ENCODE results near the gene FRY.

FRY gene

DNA sequence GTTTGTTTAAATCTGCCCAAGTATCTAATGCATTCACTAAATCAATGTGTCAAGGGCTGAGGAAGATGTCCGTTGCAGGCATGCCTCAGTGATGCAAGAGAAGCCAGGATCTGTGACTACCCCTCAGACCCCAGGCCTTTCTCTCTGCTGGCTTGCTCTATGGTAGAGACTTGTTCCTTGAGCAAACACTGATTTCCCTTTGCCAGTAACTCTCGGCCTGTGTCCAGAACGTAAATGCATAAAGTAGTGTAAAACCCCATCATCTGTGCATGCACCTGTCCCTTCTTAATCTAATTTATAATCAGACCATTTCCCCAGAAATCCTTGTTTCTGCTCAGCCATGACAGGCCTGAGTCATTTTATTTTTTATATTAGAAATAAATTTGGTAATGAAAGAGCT, 28.7 kb upstream of the FRY start:
- POLR2A ChIA-PET: no interaction called here
- CTCF ChIA-PET: no interaction called here
- TF ChIP-seq HDGF (IDR thresholded peaks at IDR 0.05; ENCODE audit: borderline replicate concordance) (no peak), SP1 (IDR thresholded peaks at IDR 0.05) (no peak), L3MBTL2 (conservative IDR thresholded peaks at IDR 0.05) (no peak), LEF1 (IDR thresholded peaks at IDR 0.05; ENCODE audit: borderline replicate concordance) (no peak), SUZ12 (IDR thresholded peaks at IDR 0.05) (no peak), BHLHE40 (IDR thresholded peaks at IDR 0.05; ENCODE audit: borderline replicate concordance) (no peak), ARNT (IDR thresholded peaks at IDR 0.05) (no peak), TARDBP (IDR thresholded peaks at IDR 0.05) (no peak), FOXA1 (IDR thresholded peaks at IDR 0.05) (no peak), PKNOX1 (IDR thresholded peaks at IDR 0.05) (no peak), ELF4 (IDR thresholded peaks at IDR 0.05) (no peak)
- DNase-seq (ENCODE audit: extremely low spot score): no peak

DNA sequence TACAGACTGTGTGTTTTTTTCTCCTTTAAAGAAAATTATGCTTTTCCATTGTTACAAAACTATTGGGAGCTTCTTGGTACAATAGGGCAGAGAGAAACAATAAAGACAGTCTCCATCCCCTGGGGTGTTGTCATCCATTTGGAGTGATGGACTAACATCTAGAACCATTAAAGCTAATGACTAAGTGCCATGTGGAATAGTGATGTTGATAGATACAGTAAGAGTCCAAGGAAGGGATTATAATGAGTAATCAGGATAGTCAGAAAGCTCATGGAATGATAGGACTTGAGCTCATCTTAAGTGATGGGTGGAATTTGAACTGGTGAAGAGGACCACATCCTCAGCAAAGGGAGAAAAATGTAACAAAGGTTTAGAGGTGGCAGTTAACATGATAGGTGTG, 24.1 kb upstream of the FRY start:
- POLR2A ChIA-PET: no interaction called here
- CTCF ChIA-PET: interaction anchor here (0.5 to 0.6 kb wide), 2 partner anchors 8 to 15 kb away, joined by 3 read pairs; no protein-coding TSS in a partner anchor
- DNase-seq (ENCODE audit: extremely low spot score): no peak
- TF ChIP-seq FOXA1 (IDR thresholded peaks at IDR 0.05) (no peak), TARDBP (IDR thresholded peaks at IDR 0.05) (no peak), SUZ12 (IDR thresholded peaks at IDR 0.05) (no peak), FOXK2 (IDR thresholded peaks at IDR 0.05) (no peak), HDGF (IDR thresholded peaks at IDR 0.05; ENCODE audit: borderline replicate concordance) (no peak), NFRKB (IDR thresholded peaks at IDR 0.05) (no peak), BHLHE40 (IDR thresholded peaks at IDR 0.05; ENCODE audit: borderline replicate concordance) (no peak), LEF1 (IDR thresholded peaks at IDR 0.05; ENCODE audit: borderline replicate concordance) (no peak)

DNA sequence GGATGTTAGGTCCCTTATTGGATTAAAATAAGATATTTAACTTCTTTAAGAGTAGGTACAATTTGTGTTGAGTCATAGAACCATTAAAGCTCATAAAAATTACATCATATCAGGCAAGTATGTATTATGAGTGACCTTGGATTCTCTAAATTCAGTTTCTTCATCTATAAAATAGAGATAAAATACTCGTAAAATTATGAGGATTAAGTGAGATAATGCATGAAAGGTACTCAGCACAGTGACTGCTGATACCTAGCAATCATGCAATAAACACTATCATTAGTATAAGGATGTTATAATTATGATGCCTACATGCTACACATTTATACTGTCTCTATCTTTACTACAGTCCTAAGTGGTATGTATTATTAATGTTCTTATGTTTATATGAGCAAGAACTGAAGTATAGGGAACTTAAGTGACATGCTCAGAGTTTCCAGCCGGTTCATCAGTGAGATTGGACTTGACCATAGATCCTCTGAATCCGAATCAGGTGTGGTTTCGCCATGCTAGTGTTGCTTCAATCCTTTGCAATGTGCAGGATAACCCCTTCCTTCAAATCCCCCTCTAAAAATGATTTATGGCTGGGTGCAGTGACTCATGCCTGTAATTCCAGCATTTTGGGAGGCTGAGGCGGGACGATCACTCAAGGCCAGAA, 22.9 kb upstream of the FRY start:
- no peak for DNase-seq (ENCODE audit: extremely low spot score)
- ChIA-PET POLR2A (no interaction called here), CTCF (interaction anchor here (0.6 kb wide), 1 partner anchor 93 kb away, joined by 3 read pairs; no protein-coding TSS in a partner anchor)
- TF ChIP-seq PKNOX1 (IDR thresholded peaks at IDR 0.05) (0 out of 2 replicates have a peak, but pooled peaks have one; percentile 7), ZNF384 (IDR thresholded peaks at IDR 0.05) (no peak)

DNA sequence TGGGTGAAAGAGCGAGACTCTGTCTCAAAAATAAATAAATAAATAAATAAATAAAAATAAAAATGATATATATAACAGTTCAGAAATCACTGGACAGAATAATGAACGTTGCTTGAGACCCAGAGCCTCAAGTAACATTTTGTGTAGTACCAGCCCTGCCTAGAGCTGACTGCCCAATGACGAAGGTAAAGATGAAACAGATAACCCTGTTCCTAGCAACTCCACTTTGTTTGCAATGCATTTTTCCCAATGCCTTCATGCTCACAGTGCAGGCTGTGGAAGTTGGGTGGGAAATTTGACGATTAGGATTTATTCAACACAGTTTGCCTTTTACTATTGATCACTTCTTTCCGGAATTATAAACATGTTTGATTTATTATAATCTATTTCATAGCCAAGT, 22.2 kb upstream of the FRY start:
- DNase-seq (ENCODE audit: extremely low spot score): no peak
- POLR2A ChIA-PET: no interaction called here
- CTCF ChIA-PET: interaction anchor here (0.6 kb wide), 1 partner anchor 94 kb away, joined by 3 read pairs; no protein-coding TSS in a partner anchor
- no peak for TF ChIP-seq FOXK2 (IDR thresholded peaks at IDR 0.05)
- no peak for TF ChIP-seq ARNT (IDR thresholded peaks at IDR 0.05)
- TF ChIP-seq BHLHE40 (IDR thresholded peaks at IDR 0.05; ENCODE audit: borderline replicate concordance): no peak
- no peak for TF ChIP-seq HDGF (IDR thresholded peaks at IDR 0.05; ENCODE audit: borderline replicate concordance)
- TF ChIP-seq ELF4 (IDR thresholded peaks at IDR 0.05): no peak

DNA sequence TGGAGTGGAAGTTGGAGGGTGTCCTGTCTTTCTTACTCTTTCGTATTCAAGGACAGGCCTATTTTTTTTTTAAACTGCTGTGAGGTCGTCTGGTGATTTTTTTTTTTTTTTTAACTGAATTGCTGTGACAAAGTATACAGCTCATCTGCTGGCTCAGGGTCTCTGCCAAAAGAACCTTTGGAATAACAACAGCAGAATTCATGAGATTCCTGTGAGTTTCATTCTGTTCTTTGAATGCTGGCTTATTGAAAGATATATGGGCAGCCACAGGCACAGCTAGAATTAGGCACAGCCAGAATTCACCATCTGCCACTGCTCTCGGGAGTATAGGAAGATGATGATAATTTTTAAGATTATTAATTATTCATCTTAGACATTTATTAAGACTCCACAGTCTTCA, 21.4 kb upstream of the FRY start:
- DNase-seq (ENCODE audit: extremely low spot score): no peak
- TF ChIP-seq CTBP1 (IDR thresholded peaks at IDR 0.05; ENCODE audit: borderline replicate concordance) (no peak), BHLHE40 (IDR thresholded peaks at IDR 0.05; ENCODE audit: borderline replicate concordance) (no peak), L3MBTL2 (conservative IDR thresholded peaks at IDR 0.05) (no peak), ZNF384 (IDR thresholded peaks at IDR 0.05) (no peak), FOXM1 (IDR thresholded peaks at IDR 0.05; ENCODE audit: borderline replicate concordance) (no peak), SUZ12 (IDR thresholded peaks at IDR 0.05) (no peak), LEF1 (IDR thresholded peaks at IDR 0.05; ENCODE audit: borderline replicate concordance) (no peak), FOXA1 (IDR thresholded peaks at IDR 0.05) (no peak)
- ChIA-PET POLR2A (interaction anchor here (1.2 kb wide), 1 partner anchor 305 kb away, joined by 4 read pairs; the partner anchor contains the start of genes BRCA2 and ZAR1L), CTCF (no interaction called here)

DNA sequence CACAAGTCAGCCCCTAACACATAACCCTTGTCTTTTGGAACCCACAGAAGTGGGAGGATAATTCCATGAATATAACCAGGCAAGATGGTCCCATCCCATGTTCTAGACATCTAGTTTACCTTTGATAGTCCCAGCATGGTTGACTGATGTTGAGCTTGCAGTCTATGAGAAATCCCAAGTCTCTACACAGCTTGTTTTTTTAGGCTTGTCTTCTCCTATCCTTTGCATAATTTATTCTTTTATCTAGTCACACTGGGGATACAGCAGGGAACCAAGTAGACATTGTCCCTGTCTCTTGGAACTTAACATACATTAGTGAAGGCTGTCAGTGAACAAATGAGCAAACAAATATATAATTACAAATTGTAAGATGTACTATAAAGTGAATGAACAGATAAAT, 19.6 kb upstream of the FRY start:
- no peak for DNase-seq (ENCODE audit: extremely low spot score)
- ChIA-PET POLR2A (no interaction called here), CTCF (no interaction called here)
- TF ChIP-seq LEF1 (IDR thresholded peaks at IDR 0.05; ENCODE audit: borderline replicate concordance) (no peak), HDGF (IDR thresholded peaks at IDR 0.05; ENCODE audit: borderline replicate concordance) (no peak), TARDBP (IDR thresholded peaks at IDR 0.05) (no peak), ZNF384 (IDR thresholded peaks at IDR 0.05) (no peak), PKNOX1 (IDR thresholded peaks at IDR 0.05) (no peak), SUZ12 (IDR thresholded peaks at IDR 0.05) (no peak), SP1 (IDR thresholded peaks at IDR 0.05) (no peak), L3MBTL2 (conservative IDR thresholded peaks at IDR 0.05) (no peak), BHLHE40 (IDR thresholded peaks at IDR 0.05; ENCODE audit: borderline replicate concordance) (no peak), NFRKB (IDR thresholded peaks at IDR 0.05) (no peak), ARNT (IDR thresholded peaks at IDR 0.05) (no peak)

DNA sequence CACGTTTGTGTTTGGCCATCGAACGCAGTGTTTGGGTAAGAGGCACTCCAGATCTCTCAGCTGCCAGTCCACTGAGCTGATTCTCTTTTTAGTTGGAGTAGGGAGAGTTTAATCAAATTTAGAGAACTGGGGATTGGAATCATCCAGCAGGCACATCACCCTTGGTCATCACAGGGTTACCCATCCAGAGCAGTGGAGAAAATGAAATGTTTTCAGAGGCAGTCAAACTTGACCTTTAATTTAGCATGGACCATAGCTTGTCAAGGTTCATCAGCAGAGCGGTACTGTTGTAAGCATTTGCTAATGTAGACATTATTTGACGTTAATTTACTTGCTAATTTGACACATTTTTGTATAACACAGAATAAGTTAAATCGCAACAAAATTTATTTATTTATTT, 18.4 kb upstream of the FRY start:
- no peak for TF ChIP-seq LEF1 (IDR thresholded peaks at IDR 0.05; ENCODE audit: borderline replicate concordance)
- TF ChIP-seq CTBP1 (IDR thresholded peaks at IDR 0.05; ENCODE audit: borderline replicate concordance): no peak
- no peak for TF ChIP-seq FOXA1 (IDR thresholded peaks at IDR 0.05)
- no peak for TF ChIP-seq SP1 (IDR thresholded peaks at IDR 0.05)
- no peak for TF ChIP-seq ZNF384 (IDR thresholded peaks at IDR 0.05)
- TF ChIP-seq NFRKB (IDR thresholded peaks at IDR 0.05): no peak
- TF ChIP-seq HDGF (IDR thresholded peaks at IDR 0.05; ENCODE audit: borderline replicate concordance): no peak
- TF ChIP-seq ARNT (IDR thresholded peaks at IDR 0.05): no peak
- TF ChIP-seq TARDBP (IDR thresholded peaks at IDR 0.05): no peak
- TF ChIP-seq BHLHE40 (IDR thresholded peaks at IDR 0.05; ENCODE audit: borderline replicate concordance): no peak
- TF ChIP-seq PKNOX1 (IDR thresholded peaks at IDR 0.05): no peak
- no peak for TF ChIP-seq ELF4 (IDR thresholded peaks at IDR 0.05)
- no peak for TF ChIP-seq SUZ12 (IDR thresholded peaks at IDR 0.05)
- no peak for TF ChIP-seq FOXK2 (IDR thresholded peaks at IDR 0.05)
- ChIA-PET CTCF (interaction anchor here (1.0 kb wide), 1 partner anchor 151 kb away, joined by 3 read pairs; no protein-coding TSS in a partner anchor), POLR2A (no interaction called here)
- DNase-seq (ENCODE audit: extremely low spot score): no peak
